Left lung (tissue), 10 donors: ENCODE results near the gene RELL2. TPM values are rescaled to one million over a fixed set of nuclear protein-coding genes. Genes with fewer than 3 reads are reported as not detected.
A peak's percentile ranks its signal among the peaks of the same experiment; 100 is the strongest.

Experiments used
- ATAC-seq: fragments of 200-7000 bp; cut with Tn5 transposase; one replicate; pipeline ENCODE4 v1.9.1; 2020; ENCODE audit warnings: moderate library complexity
- DNase-seq, 4 donors: peaks; one replicate each; pipeline ENCODE4 v3.0.0-alpha.2; 2013 to 2020
- H3K27ac ChIP-seq, 2 donors: fragments of 200-600 bp; sonication (generic) in 1 of 2; one replicate each; pipeline versions ENCODE4 v1.5.0 to v1.8.0; 2020 to 2021
- H3K27me3 ChIP-seq, 2 donors: fragments of 200-600 bp; sonication (generic) in 1 of 2; one replicate each; pipeline versions ENCODE4 v1.5.0 to v1.8.0; 2020 to 2021
- H3K36me3 ChIP-seq, 2 donors: fragments of 200-600 bp; sonication (generic) in 1 of 2; one replicate each; pipeline versions ENCODE4 v1.5.0 to v1.8.0; 2020 to 2021
- H3K4me1 ChIP-seq, 2 donors: fragments of 200-600 bp; one replicate each; pipeline ENCODE4 v1.8.0; 2021
- H3K4me3 ChIP-seq, 2 donors: fragments of 200-600 bp; sonication (generic) in 1 of 2; one replicate each; pipeline versions ENCODE4 v1.5.0 to v1.8.0; 2020 to 2021; ENCODE audit warnings: mild to moderate bottlenecking in 1 of 2
- H3K9me3 ChIP-seq, 2 donors: fragments of 200-600 bp; sonication (generic) in 1 of 2; one replicate each; pipeline versions ENCODE4 v1.5.0 to v1.8.0; 2020 to 2021
- CTCF ChIP-seq, 2 donors: fragments of 200-600 bp; sonication (generic) in 1 of 2; IDR thresholded peaks; one replicate each; pipeline versions ENCODE4 v1.5.0 to v1.8.0; 2021; ENCODE audit warnings: antibody characterized with exemption in 2 of 2
- intact Hi-C, 2 donors: fragments of 100-400 bp; cut with DNase I; formaldehyde crosslinking; loops; one replicate each; pipeline versions ENCODE4 v1.11.2 to v1.14.2; 2022
- polyA plus RNA-seq, 6 donors: library from polyadenylated mRNA; unstranded; fragments of 120-200 nt; gene quantifications; one replicate each; pipeline ENCODE4 v1.2.1, GENCODE V29; 2013; ENCODE audit not compliant: insufficient read length in 6 of 6
- total RNA-seq, 2 donors: library from RNA; stranded (reverse); fragmentation: NEBNext Ultra II Directional; extraction: Animal tissue kit (Norgen Biotek cat#: 25700); gene quantifications; one replicate each; pipeline ENCODE4 v1.2.1, GENCODE V29; 2021
- donor health status: DM: no; HTN: yes; CAD: no.
- donor health status: DM: no; HTN: no; CAD: no.

Gene RELL2
- total and polyA plus RNA-seq, 8 donors = 0.27 to 6.3 (median 0.72) TPM

DNA sequence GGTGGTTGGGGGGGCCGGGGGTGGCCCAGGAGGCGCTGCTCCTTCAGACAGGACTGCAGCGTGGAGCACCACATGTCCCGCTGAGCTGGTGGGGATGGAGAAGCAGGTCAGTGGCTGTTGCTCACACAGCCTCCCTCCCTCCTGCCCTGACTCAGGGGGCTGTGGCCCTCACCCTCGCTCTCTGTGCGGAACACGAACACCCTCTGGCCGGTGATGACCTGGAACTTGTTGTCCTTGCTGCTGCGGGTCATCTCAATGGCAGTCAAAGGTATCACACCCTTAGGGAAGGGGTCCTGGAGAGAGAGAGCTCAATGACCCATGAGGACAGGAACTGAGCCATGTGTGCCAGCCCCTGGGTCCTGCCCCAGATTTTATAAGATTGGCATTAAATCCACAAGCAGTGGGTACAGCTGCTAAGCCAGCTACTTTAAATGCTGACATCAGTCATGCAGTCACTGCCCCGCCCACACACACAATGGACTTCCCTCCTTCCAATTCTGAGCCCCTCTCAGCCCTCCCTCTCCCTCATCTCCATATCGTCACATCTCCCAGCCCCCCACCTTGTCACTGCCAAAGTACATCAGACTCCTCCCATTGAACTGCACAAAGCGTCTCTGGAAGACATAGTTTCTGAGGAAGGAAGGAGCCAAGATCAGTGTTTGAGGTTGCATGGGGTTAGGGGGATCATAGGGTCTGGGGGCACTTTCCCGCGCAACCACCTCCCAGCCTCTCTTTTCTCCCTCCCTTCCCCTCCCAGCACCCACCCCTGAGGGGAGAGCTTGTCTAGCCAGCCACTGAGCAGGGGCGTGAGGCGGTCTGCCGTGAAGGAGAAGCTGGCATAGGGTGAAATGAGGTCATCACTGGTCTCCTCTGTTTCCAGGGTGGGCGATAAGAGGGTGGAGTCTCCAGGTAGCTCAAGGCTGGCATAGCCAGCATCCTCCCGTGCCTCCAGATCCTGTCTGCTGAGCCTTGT is 36.3 kb downstream of the RELL2 start:
- Histone ChIP-seq H3K36me3 (peaks cover 0 to 64% of the 10 kb centered on the region in 2 donors), H3K4me3 (no peak overlapping the region), H3K27me3 (no peaks in the 10 kb centered on the region), H3K27ac (no peak overlapping the region), H3K4me1 (peaks cover 0 to 3% of the 10 kb centered on the region in 2 donors), H3K9me3 (no peaks in the 10 kb centered on the region)
- intact Hi-C loops = no loop called here
- ATAC-seq = peak; percentile 30
- no peak for TF ChIP-seq CTCF (IDR thresholded peaks at IDR 0.05)
- DNase-seq = peak in 1 of 4 donors; percentile 39

- intact Hi-C loops = no loop called here
- ATAC-seq (no peak), DNase-seq (no peak)
- Histone ChIP-seq H3K9me3 (no peaks in the 10 kb centered on the region), H3K4me3 (no peak overlapping the region), H3K36me3 (peaks cover 0 to 61% of the 10 kb centered on the region in 2 donors), H3K27me3 (no peaks in the 10 kb centered on the region), H3K4me1 (peaks cover 0 to 10% of the 10 kb centered on the region in 2 donors), H3K27ac (no peak overlapping the region)
- no peak for TF ChIP-seq CTCF (IDR thresholded peaks at IDR 0.05)
These were observed 38.0 kb downstream of the RELL2 start for GRCh38 chr5:141674747-141675146.

- intact Hi-C loops = no loop called here
- ATAC-seq (no peak), DNase-seq (no peak)
These were observed 38.9 kb downstream of the RELL2 start for GRCh38 chr5:141675672-141676071.

DNA sequence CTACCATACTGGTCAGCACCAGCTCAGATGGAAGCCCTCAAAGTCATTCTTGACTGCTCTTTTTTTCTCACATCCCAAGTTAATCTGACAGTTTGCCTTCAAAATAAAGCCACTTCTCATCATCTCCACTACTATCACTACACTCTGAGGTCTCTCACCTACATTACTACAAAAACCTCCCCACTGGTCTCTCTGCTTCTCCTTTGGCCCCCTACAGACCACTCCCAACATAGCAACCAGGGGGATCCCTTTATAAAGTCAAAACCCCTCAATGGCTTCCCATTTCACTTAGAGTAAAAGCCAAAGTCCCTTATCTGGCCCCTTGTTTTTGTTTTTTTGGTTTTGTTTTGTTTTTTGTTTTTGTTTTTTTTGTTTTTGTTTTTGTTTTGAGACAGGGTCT is 40.6 kb downstream of the RELL2 start:
- intact Hi-C loops = no loop called here
- Histone ChIP-seq H3K36me3 (peaks cover 0 to 35% of the 10 kb centered on the region in 2 donors), H3K4me1 (peaks cover under 1 to 32% of the 10 kb centered on the region in 2 donors), H3K9me3 (no peaks in the 10 kb centered on the region), H3K27ac (no peak overlapping the region), H3K27me3 (no peaks in the 10 kb centered on the region), H3K4me3 (no peak overlapping the region)
- no peak for DNase-seq
- no peak for ATAC-seq
- TF ChIP-seq CTCF (IDR thresholded peaks at IDR 0.05) = no peak

More at GRCh38 chr5:141675672-141676071, 38.9 kb downstream of the RELL2 start:
- no peak overlapping the region for H3K27ac ChIP-seq
- H3K4me3 ChIP-seq = no peak overlapping the region
- TF ChIP-seq CTCF (IDR thresholded peaks at IDR 0.05) = no peak
- peaks cover 0 to 53% of the 10 kb centered on the region in 2 donors for H3K36me3 ChIP-seq
- no peaks in the 10 kb centered on the region for H3K9me3 ChIP-seq
- peaks cover 0 to 20% of the 10 kb centered on the region in 2 donors for H3K4me1 ChIP-seq
- no peaks in the 10 kb centered on the region for H3K27me3 ChIP-seq

- Histone ChIP-seq H3K27ac (peak overlapping the region; percentile 2 to 94), H3K27me3 (no peaks in the 10 kb centered on the region), H3K4me3 (peak overlapping the region in 1 of 2 donors; percentile 60), H3K36me3 (peaks cover 0 to 15% of the 10 kb centered on the region in 2 donors), H3K9me3 (no peaks in the 10 kb centered on the region), H3K4me1 (peaks cover 3 to 49% of the 10 kb centered on the region in 2 donors)
- intact Hi-C loops = no loop called here
- DNase-seq = no peak
- no peak for TF ChIP-seq CTCF (IDR thresholded peaks at IDR 0.05)
- no peak for ATAC-seq
These were observed 43.4 kb downstream of the RELL2 start for GRCh38 chr5:141680178-141680577.
